ENCODE data around the gene STYXL2. TPM values are rescaled to one million over a fixed set of nuclear protein-coding genes. Genes with fewer than 3 reads are reported as not detected.

The STYXL2 gene
- total and polyA plus RNA-seq, 2 experiments from 2014 or later: 0.17 to 0.40 TPM

GRCh38 chr1:167068761-167069160 lies 25.1 kb upstream of the STYXL2 start:
- H2AFZ ChIP-seq: no peak overlapping the region
- H3K36me3 Mint-ChIP-seq (ENCODE audit: low read depth): no peaks in the 10 kb centered on the region
- no peak for DNase-seq (ENCODE audit: low spot score)

More at GRCh38 chr1:167068761-167069160, 25.1 kb upstream of the STYXL2 start:
- H3K27ac Mint-ChIP-seq: no peak overlapping the region
- 0 out of 2 replicates have a peak, but pooled peaks cover 2% of the 10 kb centered on the region for H3K9me2 ChIP-seq (ENCODE audit: insufficient read depth)
- H3K4me1 ChIP-seq (ENCODE audit: insufficient read depth): no peaks in the 10 kb centered on the region
- no peaks in the 10 kb centered on the region for H3K79me2 ChIP-seq (replicated peaks; ENCODE audit: insufficient read depth)
- peaks cover 11% of the 10 kb centered on the region; the same call in 2 of the 3 replicates for H3K4me1 Mint-ChIP-seq
- no peak overlapping the region for H3K4me3 Mint-ChIP-seq
- H3K4me2 ChIP-seq: no peak overlapping the region
- TF ChIP-seq NANOG (IDR thresholded peaks at IDR 0.05; ENCODE audit: borderline replicate concordance): no peak
- no peak for TF ChIP-seq ZNF331 (CRISPR knock-in tag; IDR thresholded peaks at IDR 0.05; ENCODE audit: low read depth)
- no peak for TF ChIP-seq POLR2AphosphoS5 (IDR thresholded peaks at IDR 0.05; ENCODE audit: low read depth)
- TF ChIP-seq STAT1 (IDR thresholded peaks at IDR 0.05; ENCODE audit: unreplicated experiment): no peak
- TF ChIP-seq JUNB (IDR thresholded peaks at IDR 0.05; ENCODE audit: unreplicated experiment): no peak
- TF ChIP-seq EZH2 (IDR thresholded peaks at IDR 0.05; ENCODE audit: low read depth, unreplicated experiment): no peak
- TF ChIP-seq CTCF (conservative IDR thresholded peaks at IDR 0.05; ENCODE audit: low read depth in 2 of 2): no peak
- TF ChIP-seq, protein P1, sequence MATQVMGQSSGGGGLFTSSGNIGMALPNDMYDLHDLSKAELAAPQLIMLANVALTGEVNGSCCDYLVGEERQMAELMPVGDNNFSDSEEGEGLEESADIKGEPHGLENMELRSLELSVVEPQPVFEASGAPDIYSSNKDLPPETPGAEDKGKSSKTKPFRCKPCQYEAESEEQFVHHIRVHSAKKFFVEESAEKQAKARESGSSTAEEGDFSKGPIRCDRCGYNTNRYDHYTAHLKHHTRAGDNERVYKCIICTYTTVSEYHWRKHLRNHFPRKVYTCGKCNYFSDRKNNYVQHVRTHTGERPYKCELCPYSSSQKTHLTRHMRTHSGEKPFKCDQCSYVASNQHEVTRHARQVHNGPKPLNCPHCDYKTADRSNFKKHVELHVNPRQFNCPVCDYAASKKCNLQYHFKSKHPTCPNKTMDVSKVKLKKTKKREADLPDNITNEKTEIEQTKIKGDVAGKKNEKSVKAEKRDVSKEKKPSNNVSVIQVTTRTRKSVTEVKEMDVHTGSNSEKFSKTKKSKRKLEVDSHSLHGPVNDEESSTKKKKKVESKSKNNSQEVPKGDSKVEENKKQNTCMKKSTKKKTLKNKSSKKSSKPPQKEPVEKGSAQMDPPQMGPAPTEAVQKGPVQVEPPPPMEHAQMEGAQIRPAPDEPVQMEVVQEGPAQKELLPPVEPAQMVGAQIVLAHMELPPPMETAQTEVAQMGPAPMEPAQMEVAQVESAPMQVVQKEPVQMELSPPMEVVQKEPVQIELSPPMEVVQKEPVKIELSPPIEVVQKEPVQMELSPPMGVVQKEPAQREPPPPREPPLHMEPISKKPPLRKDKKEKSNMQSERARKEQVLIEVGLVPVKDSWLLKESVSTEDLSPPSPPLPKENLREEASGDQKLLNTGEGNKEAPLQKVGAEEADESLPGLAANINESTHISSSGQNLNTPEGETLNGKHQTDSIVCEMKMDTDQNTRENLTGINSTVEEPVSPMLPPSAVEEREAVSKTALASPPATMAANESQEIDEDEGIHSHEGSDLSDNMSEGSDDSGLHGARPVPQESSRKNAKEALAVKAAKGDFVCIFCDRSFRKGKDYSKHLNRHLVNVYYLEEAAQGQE (IDR thresholded peaks at IDR 0.05; ENCODE audit: unreplicated experiment): no peak
- TF ChIP-seq, protein P2, sequence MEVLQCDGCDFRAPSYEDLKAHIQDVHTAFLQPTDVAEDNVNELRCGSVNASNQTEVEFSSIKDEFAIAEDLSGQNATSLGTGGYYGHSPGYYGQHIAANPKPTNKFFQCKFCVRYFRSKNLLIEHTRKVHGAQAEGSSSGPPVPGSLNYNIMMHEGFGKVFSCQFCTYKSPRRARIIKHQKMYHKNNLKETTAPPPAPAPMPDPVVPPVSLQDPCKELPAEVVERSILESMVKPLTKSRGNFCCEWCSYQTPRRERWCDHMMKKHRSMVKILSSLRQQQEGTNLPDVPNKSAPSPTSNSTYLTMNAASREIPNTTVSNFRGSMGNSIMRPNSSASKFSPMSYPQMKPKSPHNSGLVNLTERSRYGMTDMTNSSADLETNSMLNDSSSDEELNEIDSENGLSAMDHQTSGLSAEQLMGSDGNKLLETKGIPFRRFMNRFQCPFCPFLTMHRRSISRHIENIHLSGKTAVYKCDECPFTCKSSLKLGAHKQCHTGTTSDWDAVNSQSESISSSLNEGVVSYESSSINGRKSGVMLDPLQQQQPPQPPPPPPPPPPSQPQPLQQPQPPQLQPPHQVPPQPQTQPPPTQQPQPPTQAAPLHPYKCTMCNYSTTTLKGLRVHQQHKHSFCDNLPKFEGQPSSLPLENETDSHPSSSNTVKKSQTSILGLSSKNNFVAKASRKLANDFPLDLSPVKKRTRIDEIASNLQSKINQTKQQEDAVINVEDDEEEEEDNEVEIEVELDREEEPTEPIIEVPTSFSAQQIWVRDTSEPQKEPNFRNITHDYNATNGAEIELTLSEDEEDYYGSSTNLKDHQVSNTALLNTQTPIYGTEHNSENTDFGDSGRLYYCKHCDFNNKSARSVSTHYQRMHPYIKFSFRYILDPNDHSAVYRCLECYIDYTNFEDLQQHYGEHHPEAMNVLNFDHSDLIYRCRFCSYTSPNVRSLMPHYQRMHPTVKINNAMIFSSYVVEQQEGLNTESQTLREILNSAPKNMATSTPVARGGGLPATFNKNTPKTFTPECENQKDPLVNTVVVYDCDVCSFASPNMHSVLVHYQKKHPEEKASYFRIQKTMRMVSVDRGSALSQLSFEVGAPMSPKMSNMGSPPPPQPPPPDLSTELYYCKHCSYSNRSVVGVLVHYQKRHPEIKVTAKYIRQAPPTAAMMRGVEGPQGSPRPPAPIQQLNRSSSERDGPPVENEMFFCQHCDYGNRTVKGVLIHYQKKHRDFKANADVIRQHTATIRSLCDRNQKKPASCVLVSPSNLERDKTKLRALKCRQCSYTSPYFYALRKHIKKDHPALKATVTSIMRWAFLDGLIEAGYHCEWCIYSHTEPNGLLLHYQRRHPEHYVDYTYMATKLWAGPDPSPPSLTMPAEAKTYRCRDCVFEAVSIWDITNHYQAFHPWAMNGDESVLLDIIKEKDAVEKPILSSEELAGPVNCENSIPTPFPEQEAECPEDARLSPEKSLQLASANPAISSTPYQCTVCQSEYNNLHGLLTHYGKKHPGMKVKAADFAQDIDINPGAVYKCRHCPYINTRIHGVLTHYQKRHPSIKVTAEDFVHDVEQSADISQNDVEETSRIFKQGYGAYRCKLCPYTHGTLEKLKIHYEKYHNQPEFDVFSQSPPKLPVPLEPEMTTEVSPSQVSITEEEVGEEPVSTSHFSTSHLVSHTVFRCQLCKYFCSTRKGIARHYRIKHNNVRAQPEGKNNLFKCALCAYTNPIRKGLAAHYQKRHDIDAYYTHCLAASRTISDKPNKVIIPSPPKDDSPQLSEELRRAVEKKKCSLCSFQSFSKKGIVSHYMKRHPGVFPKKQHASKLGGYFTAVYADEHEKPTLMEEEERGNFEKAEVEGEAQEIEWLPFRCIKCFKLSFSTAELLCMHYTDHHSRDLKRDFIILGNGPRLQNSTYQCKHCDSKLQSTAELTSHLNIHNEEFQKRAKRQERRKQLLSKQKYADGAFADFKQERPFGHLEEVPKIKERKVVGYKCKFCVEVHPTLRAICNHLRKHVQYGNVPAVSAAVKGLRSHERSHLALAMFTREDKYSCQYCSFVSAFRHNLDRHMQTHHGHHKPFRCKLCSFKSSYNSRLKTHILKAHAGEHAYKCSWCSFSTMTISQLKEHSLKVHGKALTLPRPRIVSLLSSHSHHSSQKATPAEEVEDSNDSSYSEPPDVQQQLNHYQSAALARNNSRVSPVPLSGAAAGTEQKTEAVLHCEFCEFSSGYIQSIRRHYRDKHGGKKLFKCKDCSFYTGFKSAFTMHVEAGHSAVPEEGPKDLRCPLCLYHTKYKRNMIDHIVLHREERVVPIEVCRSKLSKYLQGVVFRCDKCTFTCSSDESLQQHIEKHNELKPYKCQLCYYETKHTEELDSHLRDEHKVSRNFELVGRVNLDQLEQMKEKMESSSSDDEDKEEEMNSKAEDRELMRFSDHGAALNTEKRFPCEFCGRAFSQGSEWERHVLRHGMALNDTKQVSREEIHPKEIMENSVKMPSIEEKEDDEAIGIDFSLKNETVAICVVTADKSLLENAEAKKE (CRISPR knock-in tag; IDR thresholded peaks at IDR 0.05): no peak
- no peak for TF ChIP-seq EZH2phosphoT487 (IDR thresholded peaks at IDR 0.05; ENCODE audit: unreplicated experiment)
- no peak for TF ChIP-seq ETS1 (IDR thresholded peaks at IDR 0.05)
- no peak for TF ChIP-seq CREB1 (CRISPR knock-in tag; IDR thresholded peaks at IDR 0.05; ENCODE audit: low read depth)
- TF ChIP-seq ZNF114 (CRISPR knock-in tag; IDR thresholded peaks at IDR 0.05): no peak
- H3K4me3 ChIP-seq: no peak overlapping the region
- H3K27me3 ChIP-seq (ENCODE audit: insufficient read depth): no peaks in the 10 kb centered on the region
- no peaks in the 10 kb centered on the region for H3F3A ChIP-seq (replicated peaks; ENCODE audit: low read depth)
- H3K9me3 Mint-ChIP-seq: no peaks in the 10 kb centered on the region
- no peak for ATAC-seq
- H3K27me3 Mint-ChIP-seq (ENCODE audit: insufficient read depth, low read depth, poor library complexity): peaks cover 3% of the 10 kb centered on the region
- no peaks in the 10 kb centered on the region for H4K20me1 ChIP-seq (replicated peaks; ENCODE audit: insufficient read depth)
- no peaks in the 10 kb centered on the region for H3K36me3 ChIP-seq (ENCODE audit: insufficient read depth)
- no peak overlapping the region for H3K27ac ChIP-seq (ENCODE audit: low read depth)
